Fibroblast of the conjunctiva (primary cell): ENCODE results near the gene ZNF146.
"Not testable (repeated sequence)": the region's sequence is repeated elsewhere in the genome, so short reads cannot be mapped to it uniquely, and the experiment has no call there.

Experiments used
- DNase-seq: peaks from one replicate; pipeline ENCODE4 v3.0.0-alpha.2; 2010; ENCODE audit warnings: low read depth

ZNF146 gene

GRCh38 chr19:36236304-36236945 is 21.5 kb downstream of the ZNF146 start:
- no peak for DNase-seq

GRCh38 chr19:36236946-36237310 is 22.0 kb downstream of the ZNF146 start:
- DNase-seq = no peak

DNA sequence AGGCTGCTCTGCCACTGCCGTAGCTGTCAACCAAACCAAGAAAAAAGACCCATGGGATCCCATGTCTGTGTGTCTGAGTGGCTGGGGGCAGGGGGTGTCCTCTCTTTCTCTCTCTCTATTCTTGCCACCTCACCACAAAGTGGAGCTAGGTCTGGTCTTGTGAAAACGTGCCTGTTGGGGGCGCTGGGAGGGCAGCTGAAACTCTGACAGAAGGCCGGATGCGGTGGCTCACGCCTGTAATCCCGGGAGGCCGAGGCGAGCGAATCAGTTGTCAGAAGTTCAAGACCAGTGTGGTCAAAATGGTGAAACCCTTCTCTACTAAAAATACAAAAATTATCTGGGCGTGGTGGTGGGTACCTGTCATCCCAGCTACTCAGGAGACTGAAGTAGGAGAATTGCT is 29.2 kb downstream of the ZNF146 start:
- no peak for DNase-seq

DNA sequence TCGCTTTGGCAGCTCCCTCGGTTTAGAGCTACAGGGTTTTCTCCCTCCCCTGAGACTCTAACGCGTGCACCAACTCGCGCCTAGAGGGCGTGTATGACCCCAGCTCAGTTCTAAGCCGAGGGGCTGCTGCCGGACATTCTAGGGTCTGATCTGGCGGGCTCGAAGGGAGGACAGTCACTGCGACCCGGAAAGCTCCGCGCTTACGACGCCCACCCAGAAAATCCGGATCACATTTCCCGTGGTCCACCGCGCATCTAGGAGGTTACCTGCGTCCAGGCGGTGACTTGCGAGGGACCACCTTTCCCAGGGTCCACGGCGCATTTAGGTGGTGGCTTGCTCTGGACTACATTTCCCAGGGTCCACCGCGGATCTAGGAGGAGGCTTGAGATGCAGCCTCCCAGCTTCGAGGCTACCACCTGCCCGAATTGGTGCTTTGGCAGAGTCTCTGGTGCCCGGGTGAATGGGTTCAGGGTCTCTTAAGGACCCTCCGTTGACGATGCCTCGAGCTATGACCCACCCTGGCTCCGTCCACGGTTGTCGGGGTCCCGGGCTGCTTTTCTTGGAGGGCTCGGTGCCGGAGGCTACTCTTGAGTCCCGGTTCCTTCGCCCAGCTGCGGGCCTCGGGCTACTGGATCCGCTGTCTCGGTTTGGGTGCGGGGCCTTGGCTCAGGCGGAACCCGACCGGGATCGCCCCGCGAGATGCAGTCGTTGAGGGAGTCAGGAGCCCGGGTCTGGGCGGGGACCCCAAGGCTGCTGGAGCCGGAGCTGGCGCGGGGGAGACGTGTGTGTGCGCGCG is 30.5 kb downstream of the ZNF146 start:
- no peak for DNase-seq

DNA sequence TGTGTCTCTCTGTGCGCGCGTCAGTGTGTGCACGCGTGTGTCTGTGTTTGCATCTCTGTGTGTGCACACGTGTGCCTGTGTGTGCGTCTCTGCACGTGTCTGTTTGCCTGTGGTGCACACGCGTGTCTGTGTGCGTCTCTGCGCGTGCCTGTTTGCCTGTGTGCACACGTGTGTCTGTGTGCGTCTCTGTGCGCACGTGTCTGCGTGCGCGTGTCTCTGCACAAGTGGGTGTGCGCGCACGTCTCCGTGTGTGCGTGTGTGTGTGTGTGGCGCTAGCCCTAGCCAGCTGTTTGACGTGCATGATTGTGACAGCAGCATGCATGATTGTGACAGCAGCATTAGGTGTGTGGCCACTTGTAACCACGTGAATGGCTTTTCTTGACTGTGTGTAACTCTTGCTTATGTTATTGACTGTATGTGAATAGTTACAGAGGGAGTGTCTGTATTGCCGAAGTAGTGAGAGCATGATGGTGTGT is 31.1 kb downstream of the ZNF146 start:
- DNase-seq = no peak

- DNase-seq = no peak
Measured at GRCh38 chr19:36252047-36252446, 37.1 kb downstream of the ZNF146 start.

DNA sequence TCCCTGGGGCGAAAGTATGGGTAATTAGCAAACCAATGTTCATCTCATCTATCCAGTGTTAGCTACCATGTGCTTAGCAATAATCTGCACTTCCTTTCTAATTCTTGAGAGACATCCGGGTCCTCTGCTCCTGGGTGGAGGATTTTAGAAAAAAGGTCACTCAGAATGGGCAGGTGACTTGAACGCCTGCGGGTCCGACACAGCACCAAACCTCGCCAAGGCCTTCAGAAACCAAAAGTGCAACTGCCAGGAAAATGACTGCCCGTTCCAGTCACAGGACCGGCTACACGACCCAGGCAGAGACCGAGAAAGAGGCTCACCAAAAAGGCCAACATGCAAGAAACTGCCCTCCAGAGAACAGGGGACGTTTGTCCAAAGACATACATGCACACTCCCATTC is 39.9 kb downstream of the ZNF146 start:
- no peak for DNase-seq

DNA sequence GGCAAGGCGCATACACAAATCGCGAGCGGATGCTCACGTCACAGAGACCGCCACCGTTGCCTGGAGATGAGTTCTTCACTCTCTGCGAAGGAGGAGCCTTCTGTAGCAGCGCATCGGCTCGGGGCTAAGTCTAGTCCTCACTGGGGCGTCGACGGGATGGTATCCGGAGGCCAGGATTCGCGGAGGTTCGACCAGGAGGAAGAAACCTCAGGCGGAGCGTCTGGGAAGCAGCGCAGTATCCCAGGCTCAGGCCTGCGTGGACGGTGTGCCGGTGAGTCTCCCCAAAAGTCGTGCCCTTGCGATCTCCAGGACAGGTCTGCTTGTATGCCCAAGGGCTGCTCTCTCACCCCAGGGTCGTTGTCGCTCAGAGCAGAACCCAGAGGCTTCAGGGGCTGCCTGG is 40.4 kb downstream of the ZNF146 start:
- no peak for DNase-seq

GRCh38 chr19:36256064-36256463 is 41.2 kb downstream of the ZNF146 start:
- DNase-seq = no peak

GRCh38 chr19:36256853-36257519 is 42.1 kb downstream of the ZNF146 start:
- DNase-seq = no peak

GRCh38 chr19:36257520-36257876 is 42.6 kb downstream of the ZNF146 start:
- DNase-seq = no peak

- DNase-seq = no peak
Measured at GRCh38 chr19:36258028-36258875, 43.3 kb downstream of the ZNF146 start.

- no peak for DNase-seq
Measured at GRCh38 chr19:36259211-36259610, 44.3 kb downstream of the ZNF146 start.

DNA sequence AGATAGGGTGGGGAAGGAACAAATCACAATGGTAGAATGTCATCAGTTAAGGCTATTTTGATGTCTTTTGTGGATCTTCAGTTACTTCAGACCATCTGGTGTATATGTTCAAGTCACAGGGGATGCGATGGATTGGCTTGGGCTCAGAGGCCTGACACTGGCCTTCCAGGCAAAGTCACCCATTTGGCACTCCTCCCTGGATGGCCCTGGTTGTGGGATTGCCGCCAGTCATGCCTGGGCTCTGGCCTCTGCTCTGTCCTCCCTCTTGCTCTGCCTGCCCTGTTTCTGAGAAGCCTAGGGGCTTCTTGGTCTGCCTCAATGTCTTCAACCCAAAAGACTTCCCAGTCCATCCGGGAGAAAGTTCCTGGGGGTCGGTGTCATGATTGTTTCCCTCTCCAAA is 50.2 kb downstream of the ZNF146 start:
- DNase-seq = no peak

- DNase-seq = no peak
Measured at GRCh38 chr19:36265856-36266374, 51.0 kb downstream of the ZNF146 start.

GRCh38 chr19:36266375-36266961 is 51.6 kb downstream of the ZNF146 start:
- DNase-seq = no peak

- no peak for DNase-seq
Measured at GRCh38 chr19:36267061-36267845, 52.3 kb downstream of the ZNF146 start.

DNA sequence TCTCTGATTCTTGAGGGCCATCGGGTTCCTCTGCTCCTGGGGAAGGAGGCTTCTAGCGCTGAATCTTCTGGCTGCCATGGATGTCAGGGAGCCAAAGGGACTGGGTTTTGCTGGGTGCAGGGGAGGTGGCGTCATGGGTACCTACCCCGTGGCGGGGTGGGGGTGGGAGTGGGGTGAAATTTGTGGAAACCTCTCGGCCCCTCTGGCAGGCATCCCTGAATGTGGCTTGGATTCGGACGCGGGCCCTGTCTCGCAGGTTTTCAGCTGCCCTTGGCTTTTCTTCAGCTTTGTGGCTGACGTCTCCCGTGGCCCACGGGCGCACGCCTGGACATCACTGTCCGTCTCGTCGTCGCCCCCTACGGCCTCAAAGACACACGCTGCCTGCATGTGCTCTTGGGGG is 53.2 kb downstream of the ZNF146 start:
- not testable (repeated sequence) for DNase-seq

DNA sequence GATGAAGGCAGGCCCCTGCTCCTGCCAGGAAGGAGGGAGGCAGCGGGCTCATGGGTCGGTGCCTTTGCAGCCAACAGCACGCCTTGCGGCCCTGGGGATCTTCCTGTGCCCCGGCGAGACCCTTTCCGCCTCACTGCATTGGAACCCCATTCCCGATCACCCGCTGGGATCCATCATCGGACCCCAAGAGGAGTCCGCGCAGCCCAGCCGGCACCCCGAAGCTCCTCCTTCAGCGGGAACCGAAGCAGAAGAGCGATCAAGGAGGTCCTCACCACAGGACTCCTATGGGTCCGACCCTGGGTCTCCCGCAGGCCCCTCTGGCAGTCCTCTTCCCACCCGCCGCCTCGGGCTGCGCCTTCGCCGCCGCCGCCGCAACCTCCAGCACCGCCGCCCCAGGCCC is 53.7 kb downstream of the ZNF146 start:
- DNase-seq = not testable (repeated sequence)

DNA sequence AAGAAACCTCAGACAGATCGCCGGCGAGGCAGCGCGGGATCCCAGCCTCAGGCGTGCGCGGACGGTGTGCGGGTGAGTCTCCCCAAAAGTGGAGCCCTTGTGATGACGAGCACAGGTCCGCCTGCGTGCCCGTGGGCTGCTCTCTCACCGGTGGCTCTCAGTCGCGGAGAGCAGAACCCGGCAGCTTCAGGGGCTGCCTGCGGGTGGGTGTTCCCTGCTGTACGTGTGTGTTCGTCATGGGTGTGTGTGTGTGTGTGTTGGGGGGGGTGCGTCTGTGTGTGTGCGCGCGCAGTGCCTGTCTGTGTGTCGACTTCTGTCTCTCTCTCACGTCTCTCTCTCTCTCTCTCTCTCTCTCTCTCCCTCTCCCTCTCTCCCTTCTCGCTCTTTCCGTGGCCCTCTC is 54.4 kb downstream of the ZNF146 start:
- DNase-seq = not testable (repeated sequence)
